A549 treated with Hydrocortisone at 1 μM for 4 hours (cell line): ENCODE data around the gene IL3RA. TPM values are rescaled to one million over a fixed set of nuclear protein-coding genes. Genes with fewer than 3 reads are reported as not detected.

Experiments used
- total RNA-seq: library from RNA; stranded (reverse); fragments of 200-300 nt; extraction: Qiagen RNA extraction; gene quantifications from 5 replicates; pipeline ENCODE4 v1.2.3, GENCODE V29; 2022

IL3RA gene
- 0.16 to 0.23 TPM (median 0.22 TPM) in 5 replicates for total RNA-seq

GRCh38 chrX:1336331-1336943 lies at the start of gene IL3RA:
Gene IL3RA, plus strand, starts transcription at chrX:1336785. Its CDS starts 4,981 bp downstream, at chrX:1341766.

GRCh38 chrX:1391707-1392375 lies 55.3 kb downstream of the IL3RA start, which contains the start of gene SLC25A6:
Gene SLC25A6, minus strand, starts transcription at chrX:1392113. Its CDS starts 104 bp downstream, at chrX:1392009.

Other genes with a start within 250 kb of the IL3RA start
- 0.62 to 0.90 TPM (median 0.76 TPM) in 5 replicates for gene CRLF2, start 124.1 kb upstream of the IL3RA start, total RNA-seq
- 2.2 to 5.1 TPM (median 3.4 TPM) in 5 replicates for gene CSF2RA, start 68.0 kb upstream of the IL3RA start, total RNA-seq
- 412 to 467 TPM (median 445 TPM) in 5 replicates for gene SLC25A6, start 55.3 kb downstream of the IL3RA start, total RNA-seq
- 17.2 to 21.0 TPM (median 20.3 TPM) in 5 replicates for gene ASMTL, start 116.1 kb downstream of the IL3RA start, total RNA-seq
- 0.02 to 0.06 TPM (median 0.05 TPM) in 3 of 5 replicates, not detected in the others for gene P2RY8, start 200.4 kb downstream of the IL3RA start, total RNA-seq